GM19238 (cell line): ENCODE measurements around the gene GALNT16.

Source experiments
- DNase-seq: peaks from one replicate; pipeline ENCODE4 v3.0.0; 2011; ENCODE audit warnings: low spot score; ENCODE audit not compliant: insufficient read length

GALNT16 gene

GRCh38 chr14:69317102-69317755, 57.3 kb downstream of the GALNT16 start:
- DNase-seq = no peak

GRCh38 chr14:69317780-69318179, 57.8 kb downstream of the GALNT16 start:
- DNase-seq = no peak

- DNase-seq = no peak
Observed at GRCh38 chr14:69318241-69318640, 58.3 kb downstream of the GALNT16 start.

GRCh38 chr14:69318901-69319475, 59.0 kb downstream of the GALNT16 start:
- no peak for DNase-seq

- no peak for DNase-seq
Observed at GRCh38 chr14:69319911-69320310, 60.0 kb downstream of the GALNT16 start.

GRCh38 chr14:69320581-69321365, 60.8 kb downstream of the GALNT16 start:
- DNase-seq = no peak

DNA sequence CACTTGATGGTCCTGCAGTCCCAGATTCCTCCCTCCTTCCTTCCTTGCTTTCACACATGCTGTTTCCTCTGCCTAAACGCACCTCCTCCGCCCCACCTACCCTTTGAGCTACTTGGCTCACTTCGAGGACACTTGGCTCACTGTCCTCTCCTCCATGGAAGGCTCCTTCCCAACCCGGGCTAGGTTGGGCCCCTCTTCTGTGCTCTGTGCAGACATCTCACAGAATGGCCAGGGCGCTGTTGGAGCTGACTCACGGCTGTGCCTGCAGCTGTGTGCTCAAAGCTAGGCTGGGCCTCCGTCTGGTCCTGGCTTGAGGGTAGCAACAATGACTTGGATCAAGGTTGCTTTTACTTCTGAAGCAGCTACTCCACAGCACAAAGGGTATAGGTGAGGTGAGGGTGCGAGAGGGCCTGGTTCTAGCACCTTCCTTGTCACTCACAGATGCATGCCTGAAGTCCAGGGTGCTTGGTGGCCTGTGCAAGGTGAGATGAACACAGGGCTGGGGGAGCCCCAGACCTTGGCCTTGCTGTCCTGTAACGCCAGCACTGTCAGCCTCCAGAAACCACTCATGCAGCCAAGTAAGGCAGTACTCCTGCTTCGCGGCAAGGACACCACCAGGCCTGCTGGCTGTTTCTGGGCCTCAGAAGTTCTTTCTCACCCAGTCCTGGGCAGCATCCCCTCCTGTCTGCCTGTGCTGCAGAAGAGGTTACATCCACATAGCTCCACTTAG, 61.8 kb downstream of the GALNT16 start:
- no peak for DNase-seq

DNA sequence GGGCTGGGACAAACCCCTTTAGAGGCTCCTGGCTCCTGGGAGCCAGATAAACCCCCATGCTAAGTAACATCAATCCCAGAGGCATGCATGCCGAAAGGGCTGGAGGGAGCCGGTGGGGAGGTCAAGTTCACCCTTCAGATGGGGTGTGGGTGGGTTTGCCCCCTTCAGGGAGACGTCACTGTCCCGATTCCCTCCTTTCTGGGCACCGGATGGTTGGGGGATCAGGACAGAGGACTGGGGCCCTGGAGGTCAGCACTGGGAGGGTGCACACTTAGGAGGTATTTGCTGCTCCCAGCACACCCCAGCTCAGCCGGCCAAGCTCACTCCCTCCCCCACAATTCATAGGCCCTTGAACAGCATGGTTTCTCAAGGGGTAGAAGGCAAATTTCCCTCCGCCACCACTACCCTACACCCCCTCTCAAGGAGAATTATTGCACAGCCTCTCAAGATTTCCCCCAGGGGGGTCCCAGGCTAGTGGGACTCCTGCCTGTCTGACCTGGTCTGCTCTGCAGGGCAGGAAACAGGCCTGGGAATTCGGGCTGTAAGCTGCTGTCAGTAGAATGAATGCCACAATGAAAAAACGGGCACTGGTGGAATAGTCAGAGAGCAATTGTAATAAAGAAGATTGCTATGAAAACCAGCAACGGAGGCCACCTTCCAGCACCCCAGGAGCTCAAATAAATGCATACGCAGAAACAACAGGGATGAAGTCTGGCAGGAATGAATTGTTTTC, 63.5 kb downstream of the GALNT16 start:
- DNase-seq = no peak

DNA sequence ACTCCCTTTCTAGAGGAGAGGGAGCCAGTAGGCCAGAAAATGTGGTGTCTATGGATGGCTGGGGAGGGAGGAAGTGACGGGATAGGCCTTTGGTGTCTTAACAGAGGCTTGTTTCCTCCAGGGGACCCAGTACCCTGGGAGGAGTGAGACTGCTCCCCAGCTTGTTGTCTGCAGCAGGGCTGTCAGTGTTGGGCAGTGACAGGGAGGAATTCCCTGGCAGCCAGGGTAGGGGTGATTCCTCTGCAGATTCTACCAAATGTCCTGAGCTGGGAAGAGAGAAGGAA, 64.0 kb downstream of the GALNT16 start:
- DNase-seq = no peak

DNA sequence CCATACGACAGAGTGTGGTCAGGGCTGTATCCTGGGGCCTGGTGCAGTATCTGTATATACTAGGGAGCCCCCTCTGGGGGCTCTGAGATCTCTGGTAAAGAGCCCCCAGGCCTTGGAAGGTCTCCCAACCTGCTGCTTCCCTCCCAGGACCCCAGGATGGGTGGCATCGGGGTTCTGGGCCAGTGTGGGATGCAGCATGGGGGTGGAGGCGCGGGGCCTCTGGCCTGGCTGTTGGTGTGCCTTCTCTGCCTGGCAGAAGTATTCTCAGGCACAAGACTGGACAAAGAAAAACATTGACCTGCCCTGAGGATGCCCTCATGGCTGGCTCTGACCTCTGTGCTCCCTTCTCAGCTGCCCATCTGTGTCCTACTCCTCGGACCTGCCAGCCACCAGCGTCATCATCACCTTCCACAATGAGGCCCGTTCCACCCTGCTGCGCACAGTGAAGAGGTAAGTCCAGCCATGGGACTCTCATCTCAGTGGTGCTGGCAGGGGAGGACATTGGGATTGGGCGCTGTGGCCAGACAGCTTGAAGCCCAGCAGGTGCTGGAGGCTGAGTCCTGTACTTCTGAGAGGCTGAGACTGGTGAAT, 64.5 kb downstream of the GALNT16 start:
- DNase-seq = no peak

DNA sequence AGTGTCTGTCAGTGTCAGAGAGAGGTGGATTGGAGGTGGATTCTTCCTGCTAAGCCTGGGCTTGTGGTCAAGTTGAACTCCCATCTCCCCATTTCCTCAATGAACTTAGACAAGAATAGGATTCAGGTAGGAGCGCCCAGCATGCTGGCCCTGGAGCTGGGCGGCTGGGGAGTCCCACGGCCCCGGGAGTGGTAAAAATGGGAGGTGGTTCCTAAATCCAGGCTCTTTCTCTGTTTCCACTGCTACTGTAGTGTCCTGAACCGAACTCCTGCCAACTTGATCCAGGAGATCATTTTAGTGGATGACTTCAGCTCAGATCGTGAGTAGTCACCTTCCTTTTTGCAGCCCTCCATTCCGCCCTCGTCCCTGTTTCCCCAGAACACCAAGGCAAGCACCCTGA, 65.1 kb downstream of the GALNT16 start:
- no peak for DNase-seq

GRCh38 chr14:69325646-69326265, 65.8 kb downstream of the GALNT16 start:
- no peak for DNase-seq

DNA sequence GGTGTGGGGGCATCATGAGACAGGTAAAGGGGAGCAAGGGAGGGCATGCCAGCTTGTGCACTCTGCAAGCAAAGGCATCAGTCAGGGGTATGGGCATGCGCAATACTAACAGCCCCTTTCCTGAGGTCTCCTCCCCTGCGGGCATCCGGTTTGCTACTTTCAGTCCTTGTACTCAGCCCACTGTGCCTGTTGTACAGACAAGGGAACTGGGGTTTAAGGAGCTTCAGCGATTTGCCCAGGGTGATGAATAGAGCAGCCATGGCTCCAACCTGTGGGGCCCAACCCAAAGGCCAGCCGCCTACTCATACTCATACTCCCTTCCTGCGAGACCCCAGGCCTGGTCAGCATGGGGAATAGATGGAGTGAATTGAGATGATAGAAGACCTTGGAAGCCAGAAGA, 66.7 kb downstream of the GALNT16 start:
- DNase-seq = no peak

- no peak for DNase-seq
Observed at GRCh38 chr14:69327507-69327906, 67.5 kb downstream of the GALNT16 start.

DNA sequence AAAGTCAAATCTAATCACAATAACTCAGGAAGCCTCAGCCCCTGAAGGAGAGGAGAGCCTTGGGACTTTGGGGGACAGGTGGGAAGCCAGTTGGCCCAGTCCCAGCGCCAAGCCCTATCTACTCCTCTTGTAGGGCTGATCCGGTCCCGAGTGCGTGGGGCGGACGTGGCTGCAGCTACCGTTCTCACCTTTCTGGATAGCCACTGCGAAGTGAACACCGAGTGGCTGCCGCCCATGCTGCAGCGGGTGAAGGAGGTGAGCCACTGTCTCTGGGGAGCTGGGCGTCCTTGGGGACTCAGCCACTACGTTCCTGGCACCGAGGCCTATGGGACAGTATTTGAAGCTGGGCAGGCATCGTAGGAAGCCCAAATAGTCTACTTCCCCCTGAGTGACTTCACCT, 68.4 kb downstream of the GALNT16 start:
- DNase-seq = no peak

DNA sequence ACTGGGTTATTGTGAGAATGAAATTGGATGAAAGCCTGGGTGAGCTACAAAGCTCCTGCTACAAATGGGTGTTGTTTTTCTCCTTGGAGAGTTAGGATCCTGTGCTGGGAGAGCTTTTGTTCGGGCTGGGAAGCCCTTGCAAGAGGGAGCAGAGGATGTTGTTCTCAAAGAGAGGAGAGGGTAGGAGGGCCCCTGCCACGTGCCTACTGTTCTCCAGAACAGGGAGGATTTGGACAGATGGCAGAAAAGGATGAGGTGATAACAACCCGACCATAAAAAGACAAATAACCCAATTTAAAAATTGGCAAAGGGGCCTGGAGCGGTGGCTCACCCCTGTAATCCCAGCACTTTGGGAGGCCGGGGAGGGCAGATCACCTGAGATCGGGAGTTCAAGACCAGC, 68.8 kb downstream of the GALNT16 start:
- DNase-seq = no peak

DNA sequence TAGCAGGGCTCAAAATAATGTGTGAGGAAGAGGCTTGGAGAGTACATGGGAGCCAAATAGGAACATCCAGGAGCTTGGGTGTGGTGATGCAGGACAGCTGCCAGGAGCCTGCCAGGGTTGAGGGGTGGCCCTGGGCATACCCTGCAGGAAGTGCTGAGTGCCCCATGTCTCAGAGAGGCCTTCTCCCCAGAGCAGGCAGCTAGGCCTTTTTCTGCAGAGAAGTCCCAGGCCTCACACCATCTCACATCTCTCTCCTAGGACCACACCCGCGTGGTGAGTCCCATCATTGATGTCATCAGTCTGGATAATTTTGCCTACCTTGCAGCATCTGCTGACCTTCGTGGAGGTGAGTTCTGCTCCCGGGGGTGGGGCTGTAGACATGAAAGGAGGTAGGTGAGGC, 71.2 kb downstream of the GALNT16 start:
- no peak for DNase-seq

DNA sequence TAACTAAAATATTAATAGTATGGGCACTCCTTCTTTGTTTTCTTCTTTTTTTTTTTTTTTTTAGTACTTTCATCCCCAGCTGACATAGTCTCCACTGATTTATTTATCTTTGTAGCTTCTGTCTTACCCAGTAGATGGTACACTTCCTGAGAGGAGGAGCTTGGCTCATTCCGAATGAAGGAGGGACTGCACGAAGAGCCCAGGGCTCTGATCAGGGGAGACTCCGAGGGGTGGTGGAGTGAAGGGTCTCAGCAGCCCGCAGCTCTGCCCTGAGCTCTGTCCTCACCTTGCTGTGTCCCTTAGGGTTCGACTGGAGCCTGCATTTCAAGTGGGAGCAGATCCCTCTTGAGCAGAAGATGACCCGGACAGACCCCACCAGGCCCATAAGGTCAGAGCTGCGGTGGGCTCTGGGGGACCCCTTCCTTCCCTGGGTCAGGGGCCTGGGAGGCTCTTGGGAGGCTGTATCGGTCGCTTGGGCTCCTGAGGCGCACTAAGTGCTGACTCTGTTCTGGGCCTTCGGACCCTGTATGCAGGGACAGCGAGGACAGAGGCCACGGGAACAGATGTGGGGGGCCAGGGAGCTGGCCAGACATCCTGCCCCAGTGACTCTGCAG, 72.9 kb downstream of the GALNT16 start:
- no peak for DNase-seq

GRCh38 chr14:69333791-69334337, 73.9 kb downstream of the GALNT16 start:
- no peak for DNase-seq

DNA sequence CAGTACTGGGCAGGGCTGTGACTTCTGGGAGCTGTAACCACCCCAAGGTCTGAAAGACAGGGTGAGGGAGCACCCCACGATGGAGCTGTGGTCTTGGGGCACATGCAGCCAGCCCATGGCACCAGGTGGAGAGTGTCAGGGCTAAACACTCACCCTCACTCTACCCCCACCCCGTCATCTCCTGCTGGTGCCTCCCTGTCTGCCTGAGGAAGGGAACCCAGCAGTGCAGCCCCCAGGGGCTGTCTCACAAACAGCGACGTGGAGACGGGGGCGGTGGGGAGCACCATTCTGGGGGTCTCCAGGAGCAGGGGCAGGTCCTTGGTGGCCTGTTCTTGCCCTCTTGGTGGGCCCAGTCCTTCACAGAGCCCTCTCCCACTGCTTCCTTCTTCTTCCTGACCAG, 74.6 kb downstream of the GALNT16 start:
- no peak for DNase-seq
